Left ventricle myocardium inferior (tissue), 1 donor: Measurements from ENCODE around the gene CHRM2. TPM values are rescaled to one million over a fixed set of nuclear protein-coding genes. Genes with fewer than 3 reads are reported as not detected.
A peak's percentile ranks its signal among the peaks of the same experiment; 100 is the strongest.

ENCODE experiments used
- DNase-seq: peaks from one replicate; pipeline ENCODE4 v3.0.0-alpha.2; 2020
- H3K27ac ChIP-seq: fragments of 200-600 bp; replicated peaks from 2 replicates; pipeline ENCODE4 v1.8.0; 2021
- H3K27me3 ChIP-seq: fragments of 200-600 bp; 2 replicates; pipeline ENCODE4 v1.8.0; 2021; ENCODE audit warnings: low read depth
- H3K36me3 ChIP-seq: fragments of 200-600 bp; 2 replicates; pipeline ENCODE4 v1.8.0; 2021
- H3K4me1 ChIP-seq: fragments of 200-600 bp; 2 replicates; pipeline ENCODE4 v1.8.0; 2021
- H3K4me3 ChIP-seq: fragments of 200-600 bp; 2 replicates; pipeline ENCODE4 v1.8.0; 2021; ENCODE audit warnings: mild to moderate bottlenecking, moderate library complexity
- H3K9me3 ChIP-seq: fragments of 200-600 bp; replicated peaks from 2 replicates; pipeline ENCODE4 v1.8.0; 2021
- intact Hi-C: fragments of 100-400 bp; cut with micrococcal nuclease; formaldehyde crosslinking; loops from one replicate; pipeline ENCODE4 v1.11.0; 2022
- total RNA-seq: library from RNA; stranded (reverse); fragmentation: NEBNext Ultra II Directional; extraction: Animal tissue kit (Norgen Biotek cat#: 25700); gene quantifications from one replicate; pipeline ENCODE4 v1.2.1, GENCODE V29; 2021
- TF ChIP-seq, protein P1 (sequence below): fragments of 200-600 bp; IDR thresholded peaks from 2 replicates; pipeline ENCODE4 v1.8.0; 2021; ENCODE audit warnings: antibody characterized with exemption, mild to moderate bottlenecking, borderline replicate concordance
- donor health status: DM: no; HTN: yes; CAD: no; lungs with severe emphysema.

The CHRM2 gene
- total RNA-seq, 1 donor from 2014 or later = 76.2 TPM

DNA sequence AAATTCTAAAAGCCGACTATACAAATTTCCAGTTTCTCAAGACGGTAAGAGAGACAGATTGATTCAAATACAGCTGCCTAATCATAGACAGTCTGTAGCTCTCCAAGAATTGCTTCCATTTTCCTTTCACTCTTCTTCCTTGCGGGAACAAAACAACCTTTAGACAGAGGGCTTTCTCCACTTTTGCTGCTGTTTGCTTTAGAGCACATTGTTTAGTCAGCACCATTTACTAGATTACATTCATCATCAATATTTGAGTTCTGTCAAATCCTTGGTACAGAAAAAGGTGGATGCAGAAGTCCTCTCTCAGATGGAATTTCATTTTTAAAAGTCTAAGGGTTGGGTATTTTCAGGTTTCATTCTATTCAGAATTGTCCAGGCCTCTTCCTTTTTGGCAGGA is 137.4 kb downstream of the CHRM2 start:
- H3K4me1 ChIP-seq = peaks cover 42% of the 10 kb centered on the region
- intact Hi-C loops = no loop called here
- H3K27ac ChIP-seq = peak overlapping the region; percentile 58

DNA sequence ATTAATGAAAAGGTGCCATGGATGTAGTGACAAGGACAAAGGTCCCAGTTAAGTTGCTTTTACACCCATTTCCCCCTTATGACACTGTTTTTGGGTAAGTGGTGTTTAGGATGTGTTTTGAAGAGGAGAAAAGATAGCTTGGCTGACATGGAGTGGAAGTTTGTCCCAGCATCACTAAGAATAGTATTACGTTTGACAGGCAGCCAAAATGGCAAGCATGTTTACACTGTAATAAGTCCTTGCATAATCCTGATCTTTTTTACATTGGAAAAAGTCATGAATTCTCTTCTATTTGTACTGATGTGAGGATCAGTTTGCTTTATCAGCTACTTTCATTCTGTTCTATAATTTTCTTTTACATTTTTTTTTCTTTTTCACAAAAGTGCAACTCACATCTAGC is 137.8 kb downstream of the CHRM2 start:
- Histone ChIP-seq H3K27ac (peak overlapping the region; percentile 58), H3K4me3 (no peak overlapping the region), H3K27me3 (no peaks in the 10 kb centered on the region), H3K36me3 (no peaks in the 10 kb centered on the region), H3K4me1 (peaks cover 42% of the 10 kb centered on the region), H3K9me3 (no peaks in the 10 kb centered on the region)
- intact Hi-C loops = no loop called here
- TF ChIP-seq, protein P1, sequence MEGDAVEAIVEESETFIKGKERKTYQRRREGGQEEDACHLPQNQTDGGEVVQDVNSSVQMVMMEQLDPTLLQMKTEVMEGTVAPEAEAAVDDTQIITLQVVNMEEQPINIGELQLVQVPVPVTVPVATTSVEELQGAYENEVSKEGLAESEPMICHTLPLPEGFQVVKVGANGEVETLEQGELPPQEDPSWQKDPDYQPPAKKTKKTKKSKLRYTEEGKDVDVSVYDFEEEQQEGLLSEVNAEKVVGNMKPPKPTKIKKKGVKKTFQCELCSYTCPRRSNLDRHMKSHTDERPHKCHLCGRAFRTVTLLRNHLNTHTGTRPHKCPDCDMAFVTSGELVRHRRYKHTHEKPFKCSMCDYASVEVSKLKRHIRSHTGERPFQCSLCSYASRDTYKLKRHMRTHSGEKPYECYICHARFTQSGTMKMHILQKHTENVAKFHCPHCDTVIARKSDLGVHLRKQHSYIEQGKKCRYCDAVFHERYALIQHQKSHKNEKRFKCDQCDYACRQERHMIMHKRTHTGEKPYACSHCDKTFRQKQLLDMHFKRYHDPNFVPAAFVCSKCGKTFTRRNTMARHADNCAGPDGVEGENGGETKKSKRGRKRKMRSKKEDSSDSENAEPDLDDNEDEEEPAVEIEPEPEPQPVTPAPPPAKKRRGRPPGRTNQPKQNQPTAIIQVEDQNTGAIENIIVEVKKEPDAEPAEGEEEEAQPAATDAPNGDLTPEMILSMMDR = no peak
- DNase-seq = no peak

More for the DNA sequence above, 137.4 kb downstream of the CHRM2 start:
- TF ChIP-seq, protein P1 = no peak
- Histone ChIP-seq H3K9me3 (no peaks in the 10 kb centered on the region), H3K4me3 (no peak overlapping the region), H3K36me3 (no peaks in the 10 kb centered on the region), H3K27me3 (no peaks in the 10 kb centered on the region)
- no peak for DNase-seq

DNA sequence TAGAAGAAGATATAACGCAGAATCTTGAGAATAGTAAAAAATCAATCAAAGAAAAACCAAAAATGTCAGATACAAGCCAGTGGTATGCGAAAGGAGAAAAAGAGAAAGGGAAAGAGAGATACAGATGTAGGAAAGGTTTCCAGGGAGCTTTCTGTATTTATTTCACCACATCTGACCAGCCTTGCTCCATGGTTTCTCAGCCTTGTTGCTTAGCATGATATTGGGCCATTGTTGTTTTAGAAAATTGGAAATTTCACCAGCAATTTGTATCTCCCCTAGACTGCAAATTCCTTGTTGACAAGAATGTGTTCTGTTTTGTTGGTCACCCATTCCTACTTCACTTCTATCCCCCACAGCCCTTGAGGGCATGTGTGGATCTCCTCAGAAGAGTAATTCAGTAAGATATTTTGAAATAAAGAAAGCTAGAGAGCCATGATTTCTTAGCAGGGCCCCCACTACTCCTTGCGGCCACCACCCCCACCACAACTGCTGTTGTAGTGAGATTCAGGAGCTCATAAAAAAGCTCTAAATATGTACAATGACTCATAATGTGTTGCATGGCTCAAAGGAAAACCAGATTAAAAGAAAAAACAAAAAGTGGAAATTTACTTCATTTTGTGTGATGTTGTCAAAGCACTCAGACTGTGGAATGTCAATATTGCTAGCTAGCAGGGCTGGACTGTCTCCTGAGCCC is 138.7 kb downstream of the CHRM2 start:
- H3K4me1 ChIP-seq = peaks cover 42% of the 10 kb centered on the region
- H3K27me3 ChIP-seq = no peaks in the 10 kb centered on the region
- intact Hi-C loops = no loop called here
- H3K4me3 ChIP-seq = no peak overlapping the region
- no peaks in the 10 kb centered on the region for H3K36me3 ChIP-seq
- peak overlapping the region; percentile 58 for H3K27ac ChIP-seq
- TF ChIP-seq, protein P1 = no peak
- no peaks in the 10 kb centered on the region for H3K9me3 ChIP-seq
- DNase-seq = no peak

DNA sequence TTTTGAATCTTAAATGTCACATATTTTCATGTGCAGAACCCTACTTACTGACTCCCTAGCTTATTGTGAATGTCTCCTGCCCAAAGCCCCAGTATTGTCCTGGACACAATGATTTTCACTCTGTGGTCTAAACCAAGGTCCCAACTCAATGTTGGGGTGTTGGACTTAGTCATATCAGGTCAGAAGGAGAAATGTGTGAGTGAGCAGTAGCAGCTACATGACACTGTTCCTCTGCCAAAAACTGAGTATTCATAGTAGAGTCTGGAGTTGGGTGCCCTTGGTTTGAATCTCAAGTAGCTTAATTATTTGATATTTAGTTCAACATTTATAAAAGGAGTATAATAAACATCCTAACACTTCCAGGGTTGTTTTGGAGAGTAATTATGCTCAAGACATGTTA is 141.0 kb downstream of the CHRM2 start:
- DNase-seq = no peak
- Histone ChIP-seq H3K4me3 (no peak overlapping the region), H3K9me3 (no peaks in the 10 kb centered on the region), H3K27me3 (no peaks in the 10 kb centered on the region), H3K4me1 (peaks cover 39% of the 10 kb centered on the region), H3K36me3 (no peaks in the 10 kb centered on the region), H3K27ac (peak overlapping the region; percentile 25)
- intact Hi-C loops = no loop called here
- TF ChIP-seq, protein P1 = no peak

DNA sequence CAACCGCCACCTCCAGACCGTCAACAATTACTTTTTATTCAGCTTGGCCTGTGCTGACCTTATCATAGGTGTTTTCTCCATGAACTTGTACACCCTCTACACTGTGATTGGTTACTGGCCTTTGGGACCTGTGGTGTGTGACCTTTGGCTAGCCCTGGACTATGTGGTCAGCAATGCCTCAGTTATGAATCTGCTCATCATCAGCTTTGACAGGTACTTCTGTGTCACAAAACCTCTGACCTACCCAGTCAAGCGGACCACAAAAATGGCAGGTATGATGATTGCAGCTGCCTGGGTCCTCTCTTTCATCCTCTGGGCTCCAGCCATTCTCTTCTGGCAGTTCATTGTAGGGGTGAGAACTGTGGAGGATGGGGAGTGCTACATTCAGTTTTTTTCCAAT is 146.6 kb downstream of the CHRM2 start:
- Histone ChIP-seq H3K9me3 (no peaks in the 10 kb centered on the region), H3K27ac (no peak overlapping the region), H3K36me3 (no peaks in the 10 kb centered on the region), H3K4me1 (no peaks in the 10 kb centered on the region), H3K27me3 (no peaks in the 10 kb centered on the region), H3K4me3 (no peak overlapping the region)
- TF ChIP-seq, protein P1 = no peak
- intact Hi-C loops = no loop called here
- DNase-seq = no peak
